Osteocyte (in vitro differentiated cells): ENCODE measurements around the gene KAZN. TPM values are rescaled to one million over a fixed set of nuclear protein-coding genes. Genes with fewer than 3 reads are reported as not detected.

Experiments used
- DNase-seq: peaks from one replicate; pipeline ENCODE4 v3.0.0; 2021; ENCODE audit warnings: mixed read lengths; ENCODE audit not compliant: unreplicated experiment; ENCODE audit errors: extremely low spot score
- H3K27ac Mint-ChIP-seq: one replicate; pipeline ENCODE4 v1.8.0; 2021; ENCODE audit warnings: mild to moderate bottlenecking, mixed read lengths; ENCODE audit not compliant: unreplicated experiment
- H3K27me3 Mint-ChIP-seq: one replicate; pipeline ENCODE4 v1.8.0; 2021; ENCODE audit warnings: mixed read lengths; ENCODE audit not compliant: unreplicated experiment
- H3K36me3 Mint-ChIP-seq: one replicate; pipeline ENCODE4 v1.8.0; 2021; ENCODE audit warnings: mixed read lengths; ENCODE audit not compliant: unreplicated experiment
- H3K4me1 Mint-ChIP-seq: one replicate; pipeline ENCODE4 v1.8.0; 2021; ENCODE audit warnings: mixed read lengths; ENCODE audit not compliant: unreplicated experiment
- H3K4me3 Mint-ChIP-seq: one replicate; pipeline ENCODE4 v1.8.0; 2021; ENCODE audit warnings: mild to moderate bottlenecking, moderate library complexity, mixed read lengths; ENCODE audit not compliant: unreplicated experiment
- H3K9me3 Mint-ChIP-seq: one replicate; pipeline ENCODE4 v1.8.0; 2021; ENCODE audit warnings: mixed read lengths; ENCODE audit not compliant: unreplicated experiment
- total RNA-seq: library from RNA; stranded (reverse); gene quantifications from 2 replicates; pipeline ENCODE4 v1.2.1, GENCODE V29; 2021
- TF ChIP-seq, protein P1 (sequence below): fragments of 200-600 bp; sonication (generic); IDR thresholded peaks from 2 replicates; pipeline ENCODE4 v1.5.0; 2021; ENCODE audit warnings: antibody characterized with exemption, mild to moderate bottlenecking, moderate library complexity

KAZN gene
- total RNA-seq, 1 donor from 2014 or later, result 47.1 TPM

DNA sequence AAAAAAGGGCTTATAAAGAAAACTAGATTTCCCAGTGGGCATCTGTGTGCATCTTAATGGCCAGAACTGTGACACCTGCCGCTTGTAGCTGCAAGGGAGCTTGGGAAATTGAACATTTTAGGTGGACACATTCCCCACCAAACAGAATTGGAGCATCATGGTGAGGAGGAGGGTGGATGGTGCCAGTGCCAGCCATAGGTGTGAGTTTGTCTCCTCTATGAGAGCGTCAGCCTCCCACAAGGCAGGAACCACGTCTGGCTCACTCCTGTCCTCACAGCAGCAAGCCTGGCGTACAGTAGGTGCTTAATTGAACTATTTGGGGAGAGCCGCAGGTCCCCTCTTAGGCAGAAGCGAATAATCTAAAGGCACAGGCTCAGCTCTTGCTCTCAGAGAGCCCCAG, 430.6 kb downstream of the KAZN start:
- TF ChIP-seq, protein P1, sequence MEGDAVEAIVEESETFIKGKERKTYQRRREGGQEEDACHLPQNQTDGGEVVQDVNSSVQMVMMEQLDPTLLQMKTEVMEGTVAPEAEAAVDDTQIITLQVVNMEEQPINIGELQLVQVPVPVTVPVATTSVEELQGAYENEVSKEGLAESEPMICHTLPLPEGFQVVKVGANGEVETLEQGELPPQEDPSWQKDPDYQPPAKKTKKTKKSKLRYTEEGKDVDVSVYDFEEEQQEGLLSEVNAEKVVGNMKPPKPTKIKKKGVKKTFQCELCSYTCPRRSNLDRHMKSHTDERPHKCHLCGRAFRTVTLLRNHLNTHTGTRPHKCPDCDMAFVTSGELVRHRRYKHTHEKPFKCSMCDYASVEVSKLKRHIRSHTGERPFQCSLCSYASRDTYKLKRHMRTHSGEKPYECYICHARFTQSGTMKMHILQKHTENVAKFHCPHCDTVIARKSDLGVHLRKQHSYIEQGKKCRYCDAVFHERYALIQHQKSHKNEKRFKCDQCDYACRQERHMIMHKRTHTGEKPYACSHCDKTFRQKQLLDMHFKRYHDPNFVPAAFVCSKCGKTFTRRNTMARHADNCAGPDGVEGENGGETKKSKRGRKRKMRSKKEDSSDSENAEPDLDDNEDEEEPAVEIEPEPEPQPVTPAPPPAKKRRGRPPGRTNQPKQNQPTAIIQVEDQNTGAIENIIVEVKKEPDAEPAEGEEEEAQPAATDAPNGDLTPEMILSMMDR, result no peak
- Mint-ChIP-seq H3K36me3 (peaks cover 5% of the 10 kb centered on the region), H3K9me3 (no peaks in the 10 kb centered on the region), H3K27ac (peak overlapping the region; percentile 94), H3K27me3 (no peaks in the 10 kb centered on the region), H3K4me1 (peaks cover 71% of the 10 kb centered on the region), H3K4me3 (no peak overlapping the region)
- no peak for DNase-seq

DNA sequence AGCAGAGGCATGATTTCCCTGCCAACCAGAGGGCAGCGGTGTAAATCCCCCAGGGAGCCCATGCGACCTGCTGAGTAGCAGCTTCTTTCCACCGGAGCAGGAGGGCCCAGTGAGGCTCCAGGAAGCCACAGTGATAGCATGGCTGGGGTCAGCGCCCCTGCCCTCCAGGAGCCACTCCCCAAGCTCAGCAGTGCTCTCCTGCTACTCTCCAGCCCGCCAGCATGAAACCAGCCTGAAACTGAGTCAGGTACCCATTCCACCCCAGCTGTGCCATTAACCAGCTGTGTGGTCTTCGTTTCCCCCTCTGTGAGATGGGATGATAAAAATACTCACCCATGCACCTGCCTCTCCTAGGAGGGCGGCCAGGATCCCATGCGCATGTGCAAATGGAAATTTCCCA, 431.3 kb downstream of the KAZN start:
- DNase-seq, result no peak
- H3K27ac Mint-ChIP-seq, result no peak overlapping the region
- TF ChIP-seq, protein P1, result no peak
- H3K4me3 Mint-ChIP-seq, result no peak overlapping the region
- H3K4me1 Mint-ChIP-seq, result peaks cover 69% of the 10 kb centered on the region
- no peaks in the 10 kb centered on the region for H3K27me3 Mint-ChIP-seq
- peaks cover 3% of the 10 kb centered on the region for H3K36me3 Mint-ChIP-seq
- no peaks in the 10 kb centered on the region for H3K9me3 Mint-ChIP-seq

- Mint-ChIP-seq H3K27ac (no peak overlapping the region), H3K9me3 (no peaks in the 10 kb centered on the region), H3K4me3 (no peak overlapping the region), H3K36me3 (peaks cover 3% of the 10 kb centered on the region), H3K4me1 (peaks cover 57% of the 10 kb centered on the region), H3K27me3 (no peaks in the 10 kb centered on the region)
- DNase-seq, result no peak
- TF ChIP-seq, protein P1, result no peak
Measured at GRCh38 chr1:15031251-15031933, 432.9 kb downstream of the KAZN start.

DNA sequence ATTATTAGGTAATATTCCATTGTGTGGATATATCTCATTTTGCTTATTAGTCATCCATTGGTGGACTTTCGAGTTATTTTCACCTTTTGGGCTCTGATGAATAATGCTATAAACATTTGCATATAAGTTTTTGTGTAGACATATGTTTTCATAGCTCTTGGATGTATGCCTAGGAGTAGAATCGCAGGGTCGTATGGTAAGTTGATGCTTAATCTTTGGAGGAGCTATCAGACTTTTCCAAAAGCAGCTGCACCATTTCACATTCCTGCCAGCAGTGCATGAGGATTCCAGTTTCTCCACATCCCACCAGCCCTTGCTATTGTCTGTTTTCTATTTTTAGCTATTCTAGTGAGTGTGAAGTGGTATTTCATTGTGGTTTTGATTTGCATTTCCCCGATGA, 434.8 kb downstream of the KAZN start:
- Mint-ChIP-seq H3K4me3 (no peak overlapping the region), H3K36me3 (peaks cover 3% of the 10 kb centered on the region), H3K27me3 (no peaks in the 10 kb centered on the region), H3K4me1 (peaks cover 41% of the 10 kb centered on the region), H3K9me3 (no peaks in the 10 kb centered on the region), H3K27ac (peak overlapping the region; percentile 27)
- no peak for DNase-seq
- TF ChIP-seq, protein P1, result peak; percentile 43

DNA sequence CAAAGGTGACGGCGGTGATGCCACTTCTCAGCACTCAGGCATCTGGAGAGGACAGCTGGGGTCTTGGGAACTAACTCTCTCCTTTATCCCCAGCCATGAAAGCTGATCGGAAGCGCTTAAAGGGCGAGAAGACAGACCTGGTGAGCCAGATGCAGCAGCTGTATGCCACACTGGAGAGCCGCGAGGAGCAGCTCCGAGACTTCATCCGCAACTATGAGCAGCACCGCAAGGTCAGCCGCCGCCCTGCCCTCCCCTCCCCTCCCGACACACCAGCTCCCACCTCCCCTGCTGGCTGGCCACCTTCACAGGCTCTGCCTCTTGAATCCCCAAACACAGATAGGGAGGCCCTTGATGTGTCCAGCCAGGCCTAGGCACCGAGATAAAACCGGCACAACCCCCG, 436.2 kb downstream of the KAZN start:
- Mint-ChIP-seq H3K27me3 (no peaks in the 10 kb centered on the region), H3K4me1 (peaks cover 27% of the 10 kb centered on the region), H3K27ac (no peak overlapping the region), H3K36me3 (peaks cover 3% of the 10 kb centered on the region), H3K9me3 (no peaks in the 10 kb centered on the region), H3K4me3 (no peak overlapping the region)
- DNase-seq, result no peak
- TF ChIP-seq, protein P1, result no peak
